HuH-7.5 (cell line): ENCODE measurements around the gene ATXN1.
"Not testable (repeated sequence)": the region's sequence is repeated elsewhere in the genome, so short reads cannot be mapped to it uniquely, and the experiment has no call there.

ENCODE experiments used
- DNase-seq: peaks from one replicate; pipeline ENCODE4 v3.0.0; 2011; ENCODE audit warnings: low spot score

ATXN1 gene

DNA sequence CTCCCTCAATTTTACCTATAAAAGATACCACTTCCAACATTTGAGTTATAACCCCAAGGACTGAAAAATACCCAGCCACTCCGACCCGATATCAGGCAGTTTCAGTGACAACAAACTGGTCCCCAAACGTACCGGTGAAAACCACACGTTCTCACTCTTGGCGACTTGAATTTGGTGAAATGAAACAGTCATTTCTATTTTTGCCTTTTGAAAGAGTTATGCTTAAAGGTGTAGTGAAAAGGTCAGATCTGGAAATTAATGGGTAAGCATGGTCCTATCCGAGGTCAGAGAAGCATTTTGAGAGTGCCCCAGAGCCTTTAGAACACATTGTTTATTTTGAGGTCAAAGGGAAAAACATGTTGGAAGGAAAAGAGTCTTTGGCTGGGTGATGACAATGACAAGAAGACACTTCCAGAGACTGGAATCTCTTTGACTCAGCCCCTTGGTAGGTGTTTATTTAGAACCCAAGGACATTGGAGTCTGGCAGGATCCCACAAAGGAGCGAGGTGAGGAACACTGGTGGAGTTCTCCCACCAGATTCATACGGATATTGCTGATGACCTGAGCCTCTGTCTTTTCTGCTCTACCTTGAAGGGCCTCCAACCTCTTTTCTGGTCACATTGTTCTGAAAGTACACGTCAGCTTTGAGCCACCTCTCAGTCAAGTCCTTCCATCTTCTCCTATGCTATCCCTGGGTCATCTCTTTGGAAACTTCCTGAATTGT, 287.9 kb downstream of the ATXN1 start:
- DNase-seq: no peak

GRCh38 chr6:16472349-16473069, 288.8 kb downstream of the ATXN1 start:
- no peak for DNase-seq

GRCh38 chr6:16471910-16472297, 289.4 kb downstream of the ATXN1 start:
- DNase-seq: no peak

DNA sequence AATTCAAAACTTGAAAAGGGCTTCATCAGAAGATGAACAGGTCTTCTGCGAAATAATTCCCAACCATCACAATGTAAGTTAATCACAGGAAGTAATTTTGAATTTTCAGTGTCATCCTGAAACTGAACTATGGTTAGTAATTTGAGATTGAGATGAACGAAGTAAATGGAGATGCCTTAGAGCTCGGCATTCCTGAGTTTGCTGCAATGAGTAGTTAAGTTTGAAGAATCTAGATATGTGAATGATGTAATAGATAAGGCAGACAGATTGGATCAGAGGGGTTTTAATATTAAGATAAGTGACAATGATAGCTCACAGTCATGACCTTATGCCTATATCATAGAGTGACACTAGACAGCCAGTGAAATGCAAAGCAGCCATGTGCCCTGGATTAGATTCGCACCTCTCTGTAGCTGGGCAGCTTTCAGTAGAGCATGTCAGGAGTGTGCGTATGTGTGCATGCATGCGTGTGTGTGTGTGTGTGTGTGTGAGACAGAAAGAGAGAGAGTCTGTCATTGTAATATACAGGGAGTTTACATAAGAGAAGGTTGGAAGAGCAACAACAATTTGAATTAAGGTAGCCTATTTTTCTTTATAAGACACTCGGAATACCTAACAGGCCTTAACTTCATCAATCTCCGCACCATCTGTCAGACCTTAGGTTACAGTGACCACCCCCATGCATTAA, 289.9 kb downstream of the ATXN1 start:
- no peak for DNase-seq

- no peak for DNase-seq
These were observed 290.6 kb downstream of the ATXN1 start for GRCh38 chr6:16470502-16471221.

DNA sequence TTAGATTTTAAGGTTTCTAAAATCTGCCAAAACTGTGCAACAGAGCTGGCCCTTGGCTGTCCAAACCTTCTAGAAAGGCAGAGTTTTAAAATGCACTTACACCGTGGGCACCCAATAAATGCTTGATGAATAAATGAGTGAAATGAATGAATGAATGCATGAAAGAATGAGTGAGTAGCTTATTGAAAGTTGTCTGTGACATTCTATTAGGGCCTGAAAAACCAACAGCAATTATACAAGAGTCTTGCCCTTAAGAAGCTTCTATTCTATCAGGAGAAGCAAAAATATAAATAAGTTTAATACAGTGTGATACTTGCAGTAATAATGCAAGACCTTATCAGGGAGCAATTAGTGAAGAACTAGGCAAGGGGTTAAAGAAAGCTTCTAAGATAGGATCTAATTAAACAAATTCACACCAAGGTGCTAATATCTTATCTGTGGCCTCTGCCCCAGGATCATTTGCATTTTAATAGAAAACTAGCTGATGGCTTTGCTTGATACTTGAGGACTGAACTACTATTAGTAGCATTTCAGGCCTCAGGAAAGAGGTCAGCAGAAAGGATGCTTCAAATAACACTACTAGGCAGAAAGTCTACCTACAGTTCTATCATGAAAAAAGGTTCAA, 292.2 kb downstream of the ATXN1 start:
- no peak for DNase-seq

GRCh38 chr6:16466800-16467553, 294.3 kb downstream of the ATXN1 start:
- no peak for DNase-seq

DNA sequence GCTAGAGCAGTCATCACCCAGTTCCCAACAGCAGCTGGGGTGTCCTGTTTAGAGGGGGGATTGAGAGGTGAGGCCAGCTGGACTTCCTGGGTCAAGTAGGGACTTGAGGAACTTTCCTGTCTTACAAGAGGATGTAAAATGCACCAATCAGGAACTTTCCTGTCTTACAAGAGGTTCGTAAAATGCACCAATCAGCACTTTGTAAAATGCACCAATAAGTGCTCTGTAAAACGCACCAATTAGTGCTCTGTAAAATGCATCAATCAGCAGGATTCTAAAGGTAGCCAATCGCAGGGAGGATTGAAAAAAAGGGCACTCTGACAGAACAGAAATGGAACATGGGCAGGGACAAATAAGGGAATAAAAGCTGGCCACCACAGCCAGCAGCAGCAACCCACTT, 297.2 kb downstream of the ATXN1 start:
- no peak for DNase-seq

GRCh38 chr6:16463246-16463645, 298.0 kb downstream of the ATXN1 start:
- not testable (repeated sequence) for DNase-seq

- DNase-seq: no peak
These were observed 299.8 kb downstream of the ATXN1 start for GRCh38 chr6:16461491-16461890.

GRCh38 chr6:16459472-16459871, 301.8 kb downstream of the ATXN1 start:
- DNase-seq: not testable (repeated sequence)

GRCh38 chr6:16452348-16452747, 308.9 kb downstream of the ATXN1 start:
- no peak for DNase-seq

- DNase-seq: no peak
These were observed 310.4 kb downstream of the ATXN1 start for GRCh38 chr6:16450821-16451220.

DNA sequence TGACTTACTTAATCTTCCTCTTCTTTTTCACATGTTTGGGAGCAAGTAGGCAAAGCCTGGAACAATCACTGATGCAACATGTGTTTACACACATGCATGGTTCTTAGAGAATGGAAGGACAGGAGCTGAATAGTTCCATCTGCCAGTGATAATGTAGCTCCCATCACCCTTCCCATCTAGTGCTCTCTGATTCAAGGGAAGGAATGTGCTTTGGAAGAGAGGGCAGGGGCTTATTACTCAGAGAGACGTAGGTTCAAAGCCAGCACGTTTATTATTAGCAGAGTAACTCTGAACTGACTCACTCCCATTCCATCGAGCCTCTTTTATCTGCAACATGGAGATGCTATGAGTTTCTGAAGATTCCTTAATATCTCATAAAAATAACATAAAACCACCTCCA, 311.0 kb downstream of the ATXN1 start:
- no peak for DNase-seq

DNA sequence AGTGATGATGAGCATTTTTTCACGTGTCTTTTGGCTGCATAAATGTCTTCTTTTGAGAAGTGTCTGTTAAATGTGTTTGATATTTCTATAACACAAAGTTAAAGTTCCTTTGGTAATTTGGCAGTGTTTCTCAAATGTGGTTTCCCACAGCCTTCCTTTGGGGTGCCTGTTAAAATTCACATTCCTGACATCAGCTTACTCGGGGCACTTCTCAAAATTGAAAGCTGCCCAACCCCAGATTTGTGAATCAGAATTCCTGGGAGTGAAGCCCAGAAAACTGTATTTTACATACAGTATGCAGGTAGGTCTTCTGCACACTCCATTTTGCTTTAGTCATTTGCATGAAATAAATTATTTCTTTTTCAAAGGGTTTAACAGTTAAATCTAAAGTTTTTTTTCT, 315.0 kb downstream of the ATXN1 start:
- no peak for DNase-seq

GRCh38 chr6:16442031-16442430, 319.2 kb downstream of the ATXN1 start:
- no peak for DNase-seq

GRCh38 chr6:16441262-16441661, 320.0 kb downstream of the ATXN1 start:
- DNase-seq: no peak

DNA sequence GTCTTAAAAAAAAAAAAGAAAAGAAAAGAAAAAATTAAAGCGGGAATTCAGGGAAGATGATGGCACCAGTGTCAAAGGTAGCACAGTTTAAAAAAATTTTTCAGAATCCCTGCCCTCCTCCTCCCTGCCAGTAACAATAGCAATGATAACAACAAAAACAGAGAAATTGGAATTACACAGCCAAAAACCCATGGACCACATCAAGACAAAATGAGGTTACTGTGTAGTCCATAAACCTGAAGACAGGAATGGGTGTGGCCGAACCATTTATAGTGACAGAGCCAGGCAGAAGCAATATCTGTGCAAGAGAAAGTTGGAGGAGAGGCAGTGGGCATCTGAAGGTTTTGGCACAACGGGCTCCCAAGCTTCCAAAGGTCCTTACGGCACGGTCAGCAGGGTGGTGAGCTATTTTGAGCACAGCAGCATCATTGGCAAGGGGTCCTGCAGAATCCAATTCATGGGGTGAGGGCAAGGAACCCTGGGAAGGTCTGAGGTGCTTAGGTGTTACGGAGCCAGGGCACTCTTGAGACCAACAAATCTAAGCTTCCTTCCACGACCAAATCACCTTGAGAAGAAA, 320.5 kb downstream of the ATXN1 start:
- DNase-seq: no peak

DNA sequence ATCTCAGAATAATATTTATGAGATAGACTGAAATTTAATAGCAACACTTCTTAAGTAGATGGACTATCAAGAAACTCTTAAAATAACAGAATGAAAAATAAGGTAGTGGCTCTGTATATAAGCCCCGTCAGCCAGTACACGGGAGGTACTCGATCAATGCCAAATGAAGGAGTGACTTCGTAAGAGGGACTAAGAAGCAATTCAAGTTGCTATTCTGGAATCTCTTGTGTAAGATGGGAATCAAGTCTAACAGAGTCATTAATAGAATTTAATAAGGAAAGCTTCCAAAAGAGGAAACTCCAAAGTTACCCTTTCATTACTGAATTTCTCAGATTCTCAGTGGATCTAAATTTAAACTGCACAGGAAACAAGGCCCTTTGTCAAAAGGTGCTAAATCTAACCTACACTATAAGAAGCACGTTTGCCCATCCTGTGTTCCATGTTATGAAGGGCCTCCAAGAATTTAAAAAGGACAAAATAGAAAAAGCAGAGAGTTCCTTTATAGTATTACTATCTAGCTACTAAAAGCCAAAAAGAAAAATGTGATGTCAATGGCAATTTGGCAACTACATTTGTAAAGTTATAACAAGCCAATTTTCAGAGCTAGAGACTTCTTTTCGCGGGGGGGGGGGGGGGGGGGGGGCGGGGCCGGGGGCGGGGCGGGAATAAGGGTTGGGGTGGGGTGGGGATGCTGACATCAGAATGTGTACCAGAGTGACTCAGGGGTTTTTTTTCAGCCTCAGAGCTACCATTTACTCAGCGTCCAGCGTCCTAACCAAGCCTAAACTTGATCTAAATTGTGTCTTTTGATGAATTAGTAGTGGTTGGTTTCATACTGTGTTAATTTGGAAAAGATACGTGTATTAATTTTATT, 322.3 kb downstream of the ATXN1 start:
- DNase-seq: no peak

DNA sequence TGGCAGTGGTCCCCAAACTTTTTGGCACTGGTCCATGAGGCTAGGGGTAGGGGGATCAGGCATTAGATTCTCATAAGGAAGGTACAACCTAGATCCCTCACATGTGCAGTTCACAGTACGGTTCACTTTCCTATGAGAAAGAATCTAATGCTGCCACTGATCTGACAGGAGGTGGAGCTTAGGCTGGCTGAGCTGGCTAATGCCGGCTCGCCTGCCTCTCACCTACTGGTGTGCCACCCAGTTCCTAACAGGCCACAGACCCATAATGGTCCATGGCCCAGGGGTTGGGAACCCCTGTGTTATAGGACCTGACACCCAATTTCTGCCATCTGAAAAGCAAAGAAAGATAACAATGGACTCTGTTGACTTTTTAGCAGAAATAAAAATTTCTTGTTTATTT, 323.3 kb downstream of the ATXN1 start:
- DNase-seq: no peak
